IMR-90 (cell line): ENCODE data around the gene CCP110. TPM values are rescaled to one million over a fixed set of nuclear protein-coding genes. Genes with fewer than 3 reads are reported as not detected.

Source experiments
- ATAC-seq: fragments of 200-7000 bp; cut with Tn5 transposase; 2 replicates; pipeline ENCODE4 v1.9.1; 2020; ENCODE audit warnings: low read depth, mild to moderate bottlenecking, moderate library complexity
- BruUV-seq: library from RNA; stranded (reverse); fragments of 400-500 nt; replicated peaks from 2 replicates; lab custom pipeline; 2021; lab: Mats Ljungman, UMichigan
- CTCF ChIA-PET: fragments of 300-600 bp; formaldehyde crosslinking; extraction: SDS; loops from one replicate; lab custom pipeline; 2021; ENCODE audit warnings: antibody characterized with exemption; lab: Yijun Ruan, JAX
- POLR2A ChIA-PET: fragments of 300-600 bp; sonication (Branson Sonifier 250); formaldehyde crosslinking; loops from one replicate; lab custom pipeline; 2022; ENCODE audit warnings: antibody characterized with exemption; ENCODE audit not compliant: unreplicated experiment; lab: Charles Lee
- DNase-seq: peaks from one replicate; pipeline ENCODE4 v3.0.0; 2013
- H2AFZ ChIP-seq: replicated peaks from 2 replicates; pipeline ENCODE3; 2013; ENCODE audit warnings: low read length, mild to moderate bottlenecking; ENCODE audit not compliant: poor library complexity
- H2AK5ac ChIP-seq: 2 replicates; pipeline ENCODE4 v1.6.1; 2013; ENCODE audit warnings: low read depth, low read length, inconsistent platforms
- H2AK9ac ChIP-seq: replicated peaks from 2 replicates; pipeline ENCODE3; 2013; ENCODE audit warnings: mild to moderate bottlenecking, low read depth, low read length, moderate library complexity; ENCODE audit not compliant: poor library complexity
- H2BK120ac ChIP-seq: 2 replicates; pipeline ENCODE4 v1.6.1; 2013; ENCODE audit warnings: low read depth, low read length, inconsistent platforms
- H2BK15ac ChIP-seq: 3 replicates; pipeline ENCODE4 v1.6.1; 2013; ENCODE audit warnings: low read depth, low read length, inconsistent platforms
- H2BK20ac ChIP-seq: 2 replicates; pipeline ENCODE4 v1.6.1; 2013; ENCODE audit warnings: low read depth, mild to moderate bottlenecking, inconsistent platforms, low read length, moderate library complexity
- H2BK5ac ChIP-seq: 2 replicates; pipeline ENCODE4 v1.6.1; 2013; ENCODE audit warnings: mild to moderate bottlenecking, low read depth, low read length, inconsistent platforms; ENCODE audit not compliant: poor library complexity, severe bottlenecking
- H3K14ac ChIP-seq: replicated peaks from 2 replicates; pipeline ENCODE4 v1.6.1; 2013; ENCODE audit warnings: low read depth, low read length, inconsistent platforms
- H3K18ac ChIP-seq: 2 replicates; pipeline ENCODE4 v1.6.1; 2013; ENCODE audit warnings: low read depth, low read length, control low read depth
- H3K23ac ChIP-seq: 2 replicates; pipeline ENCODE4 v1.6.1; 2013; ENCODE audit warnings: low read depth, low read length, inconsistent platforms
- H3K27ac ChIP-seq: 2 replicates; pipeline ENCODE4 v1.5.1; 2013; ENCODE audit warnings: mild to moderate bottlenecking, control low read depth, low read length; ENCODE audit not compliant: insufficient read depth
- H3K27me3 ChIP-seq: 2 replicates; pipeline ENCODE4 v1.6.1; 2013; ENCODE audit warnings: low read length; ENCODE audit not compliant: control insufficient read depth, insufficient read depth
- H3K36me3 ChIP-seq: 2 replicates; pipeline ENCODE4 v1.6.1; 2013; ENCODE audit warnings: low read length, mixed read lengths; ENCODE audit not compliant: control insufficient read depth, insufficient read depth
- H3K4ac ChIP-seq: 2 replicates; pipeline ENCODE4 v1.6.1; 2013; ENCODE audit warnings: low read depth, low read length, inconsistent platforms
- H3K4me1 ChIP-seq: 2 replicates; pipeline ENCODE4 v1.6.1; 2013; ENCODE audit warnings: low read length, mixed read lengths; ENCODE audit not compliant: control insufficient read depth, insufficient read depth
- H3K4me2 ChIP-seq: 2 replicates; pipeline ENCODE4 v1.6.1; 2013; ENCODE audit warnings: low read depth, mild to moderate bottlenecking, control low read depth, low read length, moderate library complexity
- H3K4me3 ChIP-seq: 2 replicates; pipeline ENCODE4 v1.5.1; 2013; ENCODE audit warnings: low read depth, mild to moderate bottlenecking, control low read depth, low read length, moderate library complexity; ENCODE audit not compliant: insufficient read depth
- H3K56ac ChIP-seq: 2 replicates; pipeline ENCODE4 v1.6.1; 2013; ENCODE audit warnings: low read length, inconsistent platforms; ENCODE audit not compliant: insufficient read depth; ENCODE audit errors: extremely low read depth
- H3K79me1 ChIP-seq, 2 experiments: 2 replicates each; pipeline ENCODE4 v1.6.1; 2013; ENCODE audit warnings: low read length in 2 of 2, inconsistent platforms in 1 of 2, low read depth in 1 of 2
- H3K9ac ChIP-seq: 2 replicates; pipeline ENCODE4 v1.6.1; 2013; ENCODE audit warnings: low read depth, low read length, control low read depth
- H3K9me1 ChIP-seq: 2 replicates; pipeline ENCODE4 v1.6.1; 2013; ENCODE audit warnings: low read length, inconsistent platforms; ENCODE audit not compliant: insufficient read depth
- H3K9me3 ChIP-seq: 2 replicates; pipeline ENCODE4 v1.6.1; 2013; ENCODE audit warnings: low read length; ENCODE audit not compliant: control insufficient read depth, insufficient read depth
- H4K20me1 ChIP-seq: 2 replicates; pipeline ENCODE4 v1.6.1; 2013; ENCODE audit warnings: low read length, inconsistent platforms; ENCODE audit not compliant: insufficient read depth
- H4K5ac ChIP-seq: 2 replicates; pipeline ENCODE4 v1.6.1; 2013; ENCODE audit warnings: mild to moderate bottlenecking, low read depth, low read length, control low read depth
- H4K8ac ChIP-seq, 2 experiments: 2 replicates each; pipeline ENCODE4 v1.6.1; 2013; ENCODE audit warnings: low read depth in 2 of 2, low read length in 2 of 2, control low read depth in 1 of 2, inconsistent platforms in 1 of 2
- H4K91ac ChIP-seq: 2 replicates; pipeline ENCODE4 v1.6.1; 2013; ENCODE audit warnings: low read depth, low read length, inconsistent platforms; ENCODE audit not compliant: insufficient read depth
- CHD1 ChIP-seq: IDR thresholded peaks from 2 replicates; pipeline ENCODE4 v1.6.1; 2012; ENCODE audit warnings: low read depth, low read length, improper control_type of control experiment
- FOS ChIP-seq: fragments of 150-350 bp; IDR thresholded peaks from 2 replicates; pipeline ENCODE4 v1.6.1; 2016; ENCODE audit warnings: low read depth, low read length
- MAFK ChIP-seq: IDR thresholded peaks from 2 replicates; pipeline ENCODE4 v1.6.1; 2012; ENCODE audit warnings: low read depth, low read length, improper control_type of control experiment
- MAZ ChIP-seq: IDR thresholded peaks from 2 replicates; pipeline ENCODE4 v1.6.1; 2012; ENCODE audit warnings: low read depth, mild to moderate bottlenecking, low read length, improper control_type of control experiment, moderate library complexity, borderline replicate concordance
- MXI1 ChIP-seq: IDR thresholded peaks from 2 replicates; pipeline ENCODE4 v1.6.1; 2012; ENCODE audit warnings: low read depth, mild to moderate bottlenecking, low read length, moderate library complexity, borderline replicate concordance
- NFE2L2 ChIP-seq: fragments of 150-350 bp; IDR thresholded peaks from 2 replicates; pipeline ENCODE4 v1.6.1; 2016; ENCODE audit warnings: low read depth, mild to moderate bottlenecking, low read length
- POLR2A ChIP-seq: IDR thresholded peaks from 2 replicates; pipeline ENCODE4 v1.6.1; 2012; ENCODE audit warnings: mild to moderate bottlenecking, low read depth, low read length
- RAD21 ChIP-seq: IDR thresholded peaks from 2 replicates; pipeline ENCODE4 v1.6.1; 2012; ENCODE audit warnings: low read length, improper control_type of control experiment
- RCOR1 ChIP-seq: IDR thresholded peaks from 2 replicates; pipeline ENCODE4 v1.6.1; 2012; ENCODE audit warnings: mild to moderate bottlenecking, low read length, improper control_type of control experiment; ENCODE audit not compliant: insufficient replicate concordance
- RFX5 ChIP-seq: IDR thresholded peaks from 2 replicates; pipeline ENCODE4 v1.8.0; 2012; ENCODE audit warnings: low read depth, mild to moderate bottlenecking, low read length, moderate library complexity
- SMC3 ChIP-seq: fragments of 150-350 bp; IDR thresholded peaks from 2 replicates; pipeline ENCODE4 v1.6.1; 2016; ENCODE audit warnings: low read depth, mild to moderate bottlenecking, antibody characterized with exemption, low read length, moderate library complexity
- WGBS, 2 experiments: methylation state at CpG; one replicate each; pipeline versions ENCODE4 v1.1.5 to v1.1.7; 2013; ENCODE audit warnings: missing lambda C conversion rate in 2 of 2; ENCODE audit not compliant: insufficient read length in 1 of 2; ENCODE audit errors: extremely low coverage in 2 of 2; 5-methylcytosine and 5-hydroxymethylcytosine counted together
- dilution Hi-C: fragments of 300-500 bp; cut with HindIII; formaldehyde crosslinking; loops from one replicate; pipeline ENCODE4 v1.14.3; 2018; ENCODE audit warnings: low sequenced_read_pairs; ENCODE audit not compliant: unreplicated experiment
- in situ Hi-C: fragments of 300-500 bp; cut with MboI; formaldehyde crosslinking; loops from 3 replicates; pipeline ENCODE4 v1.14.3; 2019; ENCODE audit warnings: low sequenced_read_pairs, inconsistent platforms, mixed read lengths
- intact Hi-C: fragments of 100-400 bp; cut with micrococcal nuclease; formaldehyde crosslinking; loops from 2 replicates; pipeline ENCODE4 v1.10.0; 2022
- polyA plus RNA-seq, 3 experiments: library from polyadenylated mRNA; depleted of rRNA; stranded (reverse); fragments of >200 nt; gene quantifications; 2 replicates each; pipeline ENCODE4 v1.2.3, GENCODE V29; 2012; ENCODE audit warnings: low replicate concordance in 1 of 3
- total RNA-seq: library from RNA; depleted of rRNA; stranded (reverse); fragments of >200 nt; gene quantifications from 2 replicates; pipeline ENCODE4 v1.2.3, GENCODE V29; 2012
- TF ChIP-seq, protein P1 (sequence below): fragments of 150-350 bp; IDR thresholded peaks from 2 replicates; pipeline ENCODE4 v1.6.1; 2016; ENCODE audit warnings: low read depth, mild to moderate bottlenecking, low read length, moderate library complexity, borderline replicate concordance
- TF ChIP-seq, protein P2 (sequence below): conservative IDR thresholded peaks from 2 replicates; pipeline ENCODE4 v1.5.1; 2012; ENCODE audit warnings: mild to moderate bottlenecking, low read depth, low read length, improper control_type of control experiment

CCP110 gene
- total and polyA plus RNA-seq, 2 of the 4 experiments (the other 2 are of a cell fraction), result 4.7 to 7.7 TPM

DNA sequence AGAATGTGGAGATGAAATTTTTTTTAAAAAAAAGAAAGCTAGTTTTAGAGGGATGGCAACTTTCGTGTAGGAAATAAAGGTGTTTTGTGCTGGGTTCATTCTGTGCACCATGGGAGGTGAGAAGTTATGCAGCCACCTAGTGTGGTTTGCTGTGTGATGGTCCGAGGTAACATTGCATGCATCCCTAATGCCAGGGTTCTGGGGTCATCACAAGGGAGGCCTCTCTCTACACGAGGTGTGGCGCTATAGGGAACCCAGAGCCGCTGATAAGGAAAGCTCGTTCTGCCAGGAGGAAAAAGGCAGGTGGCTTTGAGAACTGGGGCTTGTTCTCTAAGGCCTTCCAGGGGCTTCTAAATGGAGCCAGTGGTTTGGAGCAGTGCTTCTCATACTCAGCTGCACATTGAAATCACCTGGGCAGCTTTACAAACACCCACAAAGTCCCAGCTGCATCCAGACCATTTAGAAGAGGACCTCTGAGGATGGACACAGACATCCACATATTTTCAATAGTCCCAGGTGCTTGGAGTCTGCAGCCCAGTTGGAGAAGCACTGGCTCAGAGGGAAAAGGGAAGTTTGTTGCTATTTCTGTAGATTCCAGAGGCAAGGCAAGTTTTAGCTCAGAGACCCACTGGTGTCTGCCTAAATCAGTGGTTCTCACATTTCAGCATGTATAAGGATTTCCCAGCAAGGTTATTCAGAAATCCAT lies 75.2 kb downstream of the CCP110 start:
- Histone ChIP-seq H3K9me1 (peaks cover 5% of the 10 kb centered on the region; the same call in 1 of the 2 replicates), H3K56ac (no peak overlapping the region), H3K27ac (no peak overlapping the region), H3K4me3 (no peak overlapping the region), H3K23ac (no peak overlapping the region), H2BK20ac (no peak overlapping the region), H3K4ac (no peak overlapping the region), H2BK15ac (no peak overlapping the region), H4K5ac (no peak overlapping the region), H3K27me3 (no peaks in the 10 kb centered on the region), H3K9ac (no peak overlapping the region), H4K91ac (no peak overlapping the region), H3K4me1 (peaks cover 5% of the 10 kb centered on the region), H2AFZ (no peak overlapping the region), H2AK9ac (no peak overlapping the region), H2BK5ac (no peak overlapping the region), H3K4me2 (no peak overlapping the region), H2AK5ac (no peak overlapping the region), H4K20me1 (peaks cover 4% of the 10 kb centered on the region), H2BK120ac (no peak overlapping the region), H3K36me3 (peaks cover 15% of the 10 kb centered on the region), H3K14ac (no peak overlapping the region), H4K8ac (no peak overlapping the region), H3K18ac (no peak overlapping the region), H3K9me3 (no peaks in the 10 kb centered on the region), H3K79me1 (peaks cover 0 to 6% of the 10 kb centered on the region in 2 experiments; a peak in 2 of 4 replicates)
- intact Hi-C loops, result no loop called here
- BruUV-seq, result no TSS peak
- ATAC-seq, result no peak
- ChIA-PET POLR2A (interaction anchor here (0.7 kb wide), 1 partner anchor 39 kb away, joined by 3 read pairs; no protein-coding TSS in a partner anchor), CTCF (interaction anchor here (0.6 to 1.8 kb wide), 6 partner anchors 41 to 290 kb away, joined by 3 to 5 read pairs (median 4); partner anchors contain the start of gene GPRC5B)
- DNase-seq, result no peak
- in situ Hi-C loops, result no loop called here
- dilution Hi-C loops, result no loop called here
- WGBS, 2 experiments, result 100% methylated on average over 1 of the region's 6 CpGs; no CpG with 5 or more reads in 1 of the 2 experiments
- TF ChIP-seq RFX5, result no peak
- no peak for TF ChIP-seq MAFK
- TF ChIP-seq RCOR1, result no peak
- TF ChIP-seq RAD21, result no peak
- TF ChIP-seq, protein P1, sequence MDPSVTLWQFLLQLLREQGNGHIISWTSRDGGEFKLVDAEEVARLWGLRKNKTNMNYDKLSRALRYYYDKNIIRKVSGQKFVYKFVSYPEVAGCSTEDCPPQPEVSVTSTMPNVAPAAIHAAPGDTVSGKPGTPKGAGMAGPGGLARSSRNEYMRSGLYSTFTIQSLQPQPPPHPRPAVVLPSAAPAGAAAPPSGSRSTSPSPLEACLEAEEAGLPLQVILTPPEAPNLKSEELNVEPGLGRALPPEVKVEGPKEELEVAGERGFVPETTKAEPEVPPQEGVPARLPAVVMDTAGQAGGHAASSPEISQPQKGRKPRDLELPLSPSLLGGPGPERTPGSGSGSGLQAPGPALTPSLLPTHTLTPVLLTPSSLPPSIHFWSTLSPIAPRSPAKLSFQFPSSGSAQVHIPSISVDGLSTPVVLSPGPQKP, result no peak
- no peak for TF ChIP-seq MXI1
- TF ChIP-seq, protein P2, sequence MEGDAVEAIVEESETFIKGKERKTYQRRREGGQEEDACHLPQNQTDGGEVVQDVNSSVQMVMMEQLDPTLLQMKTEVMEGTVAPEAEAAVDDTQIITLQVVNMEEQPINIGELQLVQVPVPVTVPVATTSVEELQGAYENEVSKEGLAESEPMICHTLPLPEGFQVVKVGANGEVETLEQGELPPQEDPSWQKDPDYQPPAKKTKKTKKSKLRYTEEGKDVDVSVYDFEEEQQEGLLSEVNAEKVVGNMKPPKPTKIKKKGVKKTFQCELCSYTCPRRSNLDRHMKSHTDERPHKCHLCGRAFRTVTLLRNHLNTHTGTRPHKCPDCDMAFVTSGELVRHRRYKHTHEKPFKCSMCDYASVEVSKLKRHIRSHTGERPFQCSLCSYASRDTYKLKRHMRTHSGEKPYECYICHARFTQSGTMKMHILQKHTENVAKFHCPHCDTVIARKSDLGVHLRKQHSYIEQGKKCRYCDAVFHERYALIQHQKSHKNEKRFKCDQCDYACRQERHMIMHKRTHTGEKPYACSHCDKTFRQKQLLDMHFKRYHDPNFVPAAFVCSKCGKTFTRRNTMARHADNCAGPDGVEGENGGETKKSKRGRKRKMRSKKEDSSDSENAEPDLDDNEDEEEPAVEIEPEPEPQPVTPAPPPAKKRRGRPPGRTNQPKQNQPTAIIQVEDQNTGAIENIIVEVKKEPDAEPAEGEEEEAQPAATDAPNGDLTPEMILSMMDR, result no peak
- no peak for TF ChIP-seq FOS
- no peak for TF ChIP-seq POLR2A
- TF ChIP-seq MAZ, result no peak
- TF ChIP-seq CHD1, result no peak
- TF ChIP-seq NFE2L2, result no peak
- no peak for TF ChIP-seq SMC3
